ENCODE results near the gene ADAMTS12.

The ADAMTS12 gene

DNA sequence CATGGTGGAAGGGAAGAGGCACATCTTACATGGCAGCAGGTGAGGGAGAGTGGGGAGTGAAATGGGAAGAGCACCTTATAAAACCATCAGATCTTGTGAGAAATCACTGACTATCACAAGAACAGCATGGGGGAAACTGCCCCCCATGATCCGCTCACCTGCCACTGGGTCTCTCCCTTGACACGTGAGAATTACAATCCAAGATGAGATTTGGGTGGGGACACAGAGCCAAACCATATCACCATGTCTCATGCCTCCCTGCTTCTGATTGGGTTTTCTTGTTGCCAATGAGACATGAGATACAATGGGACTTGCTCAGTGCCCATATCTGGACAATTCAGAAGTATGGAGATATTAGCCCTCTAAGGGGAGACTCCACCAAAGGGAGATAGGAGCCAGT lies 353.6 kb downstream of the ADAMTS12 start:
- Histone ChIP-seq H3K27ac (no peak overlapping the region), H3K4me3 (ENCODE audit: low read depth in 1 of 2, low read length in 1 of 2) (no peak overlapping the region), H3K27me3 (no peaks in the 10 kb centered on the region), H3K9me3 (no peaks in the 10 kb centered on the region), H3K36me3 (no peaks in the 10 kb centered on the region), H3K4me1 (ENCODE audit: control insufficient read depth in 1 of 2, insufficient read depth in 1 of 2, low read depth in 1 of 2, low read length in 1 of 2) (no peaks in the 10 kb centered on the region)
- no peak for TF ChIP-seq CTCF (IDR thresholded peaks at IDR 0.05)

- no peaks in the 10 kb centered on the region for H3K27me3 ChIP-seq
- H3K4me3 ChIP-seq (ENCODE audit: low read depth in 1 of 2, low read length in 1 of 2), result no peak overlapping the region
- TF ChIP-seq CTCF (IDR thresholded peaks at IDR 0.05), result no peak
- H3K36me3 ChIP-seq, result no peaks in the 10 kb centered on the region
- no peaks in the 10 kb centered on the region for H3K9me3 ChIP-seq
- H3K27ac ChIP-seq, result no peak overlapping the region
- H3K4me1 ChIP-seq (ENCODE audit: control insufficient read depth in 1 of 2, insufficient read depth in 1 of 2, low read depth in 1 of 2, low read length in 1 of 2), result no peaks in the 10 kb centered on the region
Measured at GRCh38 chr5:33537240-33537639, 354.6 kb downstream of the ADAMTS12 start.

DNA sequence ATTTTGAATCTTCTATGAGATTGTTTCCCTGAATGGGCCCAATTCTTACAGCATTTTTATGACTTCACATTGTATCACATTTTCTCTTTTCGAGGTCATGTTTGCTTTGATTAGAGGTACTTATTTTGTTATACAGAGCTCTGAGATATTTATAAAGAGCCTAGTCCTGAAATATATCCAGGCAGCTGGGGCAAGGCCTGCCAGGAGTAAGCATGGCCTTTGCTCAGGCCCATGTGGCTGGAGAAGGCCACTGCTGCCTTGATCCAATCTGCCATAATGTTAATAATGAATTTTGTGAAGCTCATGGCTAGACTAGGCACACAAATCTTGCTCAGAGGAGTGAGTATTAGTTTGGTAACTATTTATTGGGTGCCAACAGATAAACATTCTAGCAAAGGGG lies 355.0 kb downstream of the ADAMTS12 start:
- H3K36me3 ChIP-seq, result no peaks in the 10 kb centered on the region
- H3K27ac ChIP-seq, result no peak overlapping the region

GRCh38 chr5:33531824-33532223 lies 360.0 kb downstream of the ADAMTS12 start:
- Histone ChIP-seq H3K36me3 (no peaks in the 10 kb centered on the region), H3K4me3 (ENCODE audit: low read depth in 1 of 2, low read length in 1 of 2) (no peak overlapping the region), H3K9me3 (no peaks in the 10 kb centered on the region), H3K4me1 (ENCODE audit: control insufficient read depth in 1 of 2, insufficient read depth in 1 of 2, low read depth in 1 of 2, low read length in 1 of 2) (no peaks in the 10 kb centered on the region), H3K27ac (no peak overlapping the region), H3K27me3 (no peaks in the 10 kb centered on the region)
- no peak for TF ChIP-seq CTCF (IDR thresholded peaks at IDR 0.05)

More for the DNA sequence above, 355.0 kb downstream of the ADAMTS12 start:
- Histone ChIP-seq H3K4me3 (ENCODE audit: low read depth in 1 of 2, low read length in 1 of 2) (no peak overlapping the region), H3K4me1 (ENCODE audit: control insufficient read depth in 1 of 2, insufficient read depth in 1 of 2, low read depth in 1 of 2, low read length in 1 of 2) (no peaks in the 10 kb centered on the region), H3K9me3 (no peaks in the 10 kb centered on the region), H3K27me3 (no peaks in the 10 kb centered on the region)
- no peak for TF ChIP-seq CTCF (IDR thresholded peaks at IDR 0.05)

- H3K9me3 ChIP-seq, result no peaks in the 10 kb centered on the region
- no peaks in the 10 kb centered on the region for H3K27me3 ChIP-seq
- no peaks in the 10 kb centered on the region for H3K36me3 ChIP-seq
- H3K4me1 ChIP-seq (ENCODE audit: control insufficient read depth in 1 of 2, insufficient read depth in 1 of 2, low read depth in 1 of 2, low read length in 1 of 2), result no peaks in the 10 kb centered on the region
- TF ChIP-seq CTCF (IDR thresholded peaks at IDR 0.05), result no peak
- H3K27ac ChIP-seq, result no peak overlapping the region
- H3K4me3 ChIP-seq (ENCODE audit: low read depth in 1 of 2, low read length in 1 of 2), result no peak overlapping the region
Measured at GRCh38 chr5:33531037-33531298, 360.8 kb downstream of the ADAMTS12 start.
